ENCODE data around the gene AHSG.

AHSG gene

DNA sequence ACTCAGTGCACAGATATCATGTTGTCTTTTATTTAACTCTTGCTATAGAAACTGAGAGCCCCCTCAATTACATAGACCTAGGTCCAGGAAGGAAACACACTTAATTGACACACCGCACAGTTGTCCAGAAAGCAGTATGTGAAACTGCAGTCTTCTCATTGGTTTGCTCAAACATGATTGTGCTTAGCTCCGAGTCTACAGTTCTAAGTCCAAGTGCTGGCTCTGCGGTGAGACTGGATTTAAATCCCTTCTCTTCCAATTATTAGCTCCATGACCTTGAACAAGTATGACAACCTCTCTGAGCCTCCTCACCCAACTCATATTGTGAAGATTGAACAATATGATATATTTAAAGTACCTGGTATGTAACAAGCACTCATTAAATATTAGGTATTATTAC is 19.0 kb upstream of the AHSG start:
- DNase-seq: no peak

DNA sequence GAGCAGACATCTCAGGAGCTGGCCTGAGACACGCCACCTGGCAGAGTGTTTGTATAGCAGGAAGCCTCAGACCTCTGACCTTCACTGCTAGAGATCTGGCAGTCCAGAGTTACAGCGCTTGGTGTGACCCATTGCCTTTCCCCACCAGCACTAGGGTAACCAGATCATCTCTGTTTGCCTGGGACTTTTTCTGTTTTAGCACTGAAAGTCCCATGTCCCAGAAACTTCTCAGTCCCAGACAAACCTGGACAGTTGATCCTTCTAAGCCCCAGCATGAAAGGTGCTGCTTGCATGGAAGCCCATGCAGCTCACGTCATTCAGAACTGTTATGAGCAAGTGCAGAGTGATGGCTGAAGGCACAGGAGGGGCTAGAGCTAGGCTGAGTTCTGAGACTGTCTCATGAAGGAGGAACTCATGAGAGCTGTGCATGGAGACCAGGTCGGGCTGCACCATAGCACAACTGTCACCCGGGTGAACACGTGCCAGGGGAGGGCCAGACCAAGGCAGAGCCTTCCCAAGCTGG is 18.2 kb upstream of the AHSG start:
- DNase-seq: no peak

DNA sequence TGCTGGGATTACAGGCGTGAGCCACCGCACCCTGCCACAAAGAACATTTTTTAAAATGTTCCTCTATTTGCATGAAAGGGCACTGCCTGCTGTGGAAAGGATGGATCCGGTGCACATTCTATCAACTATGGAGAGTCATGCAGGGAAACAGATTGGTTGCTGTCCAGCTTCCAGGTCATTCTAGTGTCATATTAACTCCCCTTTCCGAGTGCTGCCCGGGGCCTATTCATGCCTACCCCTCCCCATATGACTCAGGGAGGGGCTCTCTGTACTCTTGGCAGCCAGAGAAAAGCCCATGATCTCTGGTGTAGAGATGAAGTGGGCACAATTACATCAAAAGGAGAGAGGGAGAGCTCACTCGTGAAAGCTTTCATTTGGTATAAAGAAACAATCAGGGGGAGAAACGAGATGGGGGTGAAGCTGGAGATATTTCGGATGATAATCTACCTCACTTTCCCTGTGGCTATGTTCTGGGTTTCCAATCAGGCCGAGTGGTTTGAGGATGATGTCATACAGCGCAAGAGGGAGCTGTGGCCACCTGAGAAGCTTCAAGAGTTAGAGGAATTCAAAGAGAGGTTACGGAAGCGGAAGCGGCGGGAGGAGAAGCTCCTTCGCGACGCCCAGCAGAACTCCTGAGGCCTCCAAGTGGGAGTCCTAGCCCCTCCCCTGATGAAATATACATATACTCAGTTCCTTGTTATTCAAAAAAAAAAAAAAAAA is 16.1 kb upstream of the AHSG start:
- no peak for DNase-seq

DNA sequence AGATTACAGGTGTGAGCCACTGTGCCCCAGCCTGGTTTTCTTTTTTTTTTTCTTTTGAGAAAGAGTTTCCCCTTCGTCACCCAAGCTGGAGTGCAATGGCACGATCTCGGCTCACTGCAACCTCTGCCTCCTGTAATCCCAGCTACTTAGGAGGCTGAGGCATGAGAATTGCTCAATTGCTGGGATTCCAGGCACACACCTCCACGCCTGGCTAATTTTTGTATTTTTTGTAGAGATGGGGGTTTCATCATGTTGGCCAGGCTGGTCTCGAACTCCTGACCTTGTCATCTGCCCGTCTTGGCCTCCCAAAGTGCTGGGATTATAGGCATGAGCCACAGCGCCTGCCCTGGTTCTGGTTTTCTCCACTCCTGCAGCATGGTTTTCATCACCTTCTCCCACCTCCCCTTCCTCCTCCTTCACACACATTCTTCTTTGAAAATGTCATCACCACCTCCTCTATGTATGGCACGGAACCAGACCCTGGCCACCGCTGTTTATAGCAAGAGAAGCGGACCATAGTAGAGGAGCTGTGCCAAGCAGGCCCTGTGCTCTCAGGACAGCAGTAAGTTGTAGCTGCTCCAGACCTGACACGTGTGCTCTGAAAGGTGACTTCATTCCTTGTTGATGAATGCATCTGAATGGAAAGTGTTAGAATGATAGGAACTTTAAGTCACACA is 14.6 kb upstream of the AHSG start:
- no peak for DNase-seq

DNA sequence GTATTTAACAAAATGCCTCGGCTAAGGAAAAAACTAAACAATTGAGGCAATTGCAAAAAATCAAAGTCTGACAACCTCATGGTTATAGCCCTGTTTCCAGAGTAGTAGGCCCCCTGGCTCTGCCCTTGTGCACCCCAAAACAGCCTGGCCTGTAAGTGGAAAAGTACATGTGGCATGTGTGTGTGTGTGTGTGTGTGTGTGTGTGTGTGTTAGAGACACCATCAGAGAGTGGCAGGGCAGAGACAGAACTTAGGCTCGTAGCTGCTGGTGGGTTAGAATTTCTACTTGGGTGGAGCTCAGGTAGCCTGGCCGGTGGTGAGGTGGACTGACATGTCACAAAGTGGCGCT is 14.1 kb upstream of the AHSG start:
- DNase-seq: no peak

DNA sequence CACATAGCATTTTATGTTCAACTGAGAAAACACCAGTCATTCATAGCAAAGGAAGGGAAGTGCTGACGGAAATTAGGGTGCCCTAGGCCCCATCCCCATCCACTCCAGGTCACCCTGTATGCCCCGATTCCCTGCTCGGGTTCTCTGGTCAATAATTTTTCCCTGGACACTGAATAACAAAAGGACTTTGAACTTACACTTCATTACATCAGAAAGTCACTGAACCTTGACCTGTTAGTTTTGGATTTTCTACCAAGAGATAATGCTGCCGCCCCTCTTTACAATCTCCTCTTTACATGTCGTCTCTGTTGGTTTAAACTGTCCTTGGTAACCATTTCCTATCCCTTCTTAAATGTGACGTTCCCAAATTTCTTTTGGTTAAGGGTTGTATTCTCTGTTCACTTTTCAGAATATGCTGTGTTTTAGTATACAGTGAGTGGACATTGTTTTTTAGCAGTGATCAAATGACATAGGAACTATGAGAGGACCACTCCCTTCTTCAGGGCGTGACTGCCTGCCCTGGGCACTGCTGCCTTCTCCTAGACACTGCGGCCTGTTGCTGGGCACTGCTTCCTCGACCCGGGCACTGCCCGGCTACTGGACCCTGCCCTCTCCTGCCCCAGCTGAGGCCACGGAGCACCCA is 13.6 kb upstream of the AHSG start:
- no peak for DNase-seq

DNA sequence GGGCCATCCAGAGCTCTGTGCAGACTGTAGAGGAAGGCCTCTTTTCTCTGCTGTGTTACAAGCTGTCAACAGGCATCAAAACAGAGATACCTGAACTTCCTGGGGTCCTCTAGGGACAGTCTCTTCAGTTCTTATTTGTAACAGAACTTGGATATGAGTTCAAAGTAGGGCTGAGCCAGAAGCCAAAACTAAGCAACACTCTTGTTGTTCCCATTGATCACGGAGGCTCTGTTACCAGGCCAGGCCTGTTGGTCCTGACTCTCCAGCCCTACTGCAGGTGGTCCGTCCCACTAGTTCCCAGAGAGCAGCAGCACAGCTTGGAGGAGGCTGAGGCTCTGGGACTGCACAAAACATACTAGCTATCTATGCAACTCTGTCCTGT is 13.1 kb upstream of the AHSG start:
- DNase-seq: no peak

DNA sequence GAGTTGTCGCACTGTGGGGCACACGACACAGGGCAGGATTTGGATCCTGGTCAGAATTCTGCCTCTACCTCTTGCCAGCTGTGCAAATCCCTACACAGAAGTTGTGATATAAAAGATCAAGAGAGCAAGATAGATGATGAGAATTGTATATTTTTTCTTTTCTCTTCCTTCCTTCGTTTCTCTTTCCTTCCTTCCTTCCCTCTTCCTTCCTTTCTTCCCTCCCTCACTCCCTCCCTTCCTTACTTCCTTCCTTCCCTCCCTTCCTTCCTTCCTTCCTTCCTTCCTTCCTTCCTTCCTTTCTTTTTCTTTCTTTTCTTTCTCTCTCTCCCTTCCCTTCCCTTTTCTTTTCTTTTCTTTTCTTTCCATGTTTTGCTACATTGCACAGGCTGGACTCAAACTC is 12.0 kb upstream of the AHSG start:
- DNase-seq: no peak

DNA sequence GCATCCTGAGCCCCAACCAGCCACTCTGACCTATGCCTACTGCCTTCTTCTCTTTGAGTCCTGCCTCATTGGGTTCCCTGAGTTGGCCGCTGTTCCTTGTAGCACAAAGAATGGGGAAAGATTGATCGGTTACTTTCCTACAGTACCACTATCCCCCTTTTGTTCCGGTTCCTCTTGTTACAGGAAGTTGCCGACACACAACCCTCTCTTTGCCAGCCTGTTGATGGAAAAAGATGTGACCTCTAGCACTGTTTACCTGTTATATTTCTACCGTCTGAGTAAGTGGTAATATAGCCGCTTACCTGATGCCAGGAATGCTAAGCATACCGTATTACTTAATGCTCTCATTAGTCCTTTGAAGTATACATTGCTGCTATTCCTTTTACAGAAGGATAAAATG is 9.7 kb upstream of the AHSG start:
- DNase-seq: no peak

DNA sequence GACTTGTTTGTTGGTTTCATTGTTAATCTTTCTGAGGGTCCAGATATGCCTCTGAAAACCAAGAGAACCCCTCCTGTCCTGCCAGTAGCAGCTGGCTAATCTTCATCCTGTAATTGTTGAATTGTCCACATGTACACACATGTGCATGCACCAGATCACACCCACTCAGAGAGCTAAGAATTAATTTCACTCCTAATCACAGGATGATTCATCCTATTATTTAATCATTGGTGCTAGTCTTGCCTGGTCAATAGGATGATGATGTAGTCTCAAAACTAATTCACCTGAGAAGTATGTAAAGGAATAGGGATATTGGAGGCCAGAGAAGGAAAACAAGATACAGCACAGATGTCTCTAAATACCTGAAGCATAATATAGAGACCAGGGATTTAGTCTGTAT is 7.8 kb upstream of the AHSG start:
- no peak for DNase-seq

DNA sequence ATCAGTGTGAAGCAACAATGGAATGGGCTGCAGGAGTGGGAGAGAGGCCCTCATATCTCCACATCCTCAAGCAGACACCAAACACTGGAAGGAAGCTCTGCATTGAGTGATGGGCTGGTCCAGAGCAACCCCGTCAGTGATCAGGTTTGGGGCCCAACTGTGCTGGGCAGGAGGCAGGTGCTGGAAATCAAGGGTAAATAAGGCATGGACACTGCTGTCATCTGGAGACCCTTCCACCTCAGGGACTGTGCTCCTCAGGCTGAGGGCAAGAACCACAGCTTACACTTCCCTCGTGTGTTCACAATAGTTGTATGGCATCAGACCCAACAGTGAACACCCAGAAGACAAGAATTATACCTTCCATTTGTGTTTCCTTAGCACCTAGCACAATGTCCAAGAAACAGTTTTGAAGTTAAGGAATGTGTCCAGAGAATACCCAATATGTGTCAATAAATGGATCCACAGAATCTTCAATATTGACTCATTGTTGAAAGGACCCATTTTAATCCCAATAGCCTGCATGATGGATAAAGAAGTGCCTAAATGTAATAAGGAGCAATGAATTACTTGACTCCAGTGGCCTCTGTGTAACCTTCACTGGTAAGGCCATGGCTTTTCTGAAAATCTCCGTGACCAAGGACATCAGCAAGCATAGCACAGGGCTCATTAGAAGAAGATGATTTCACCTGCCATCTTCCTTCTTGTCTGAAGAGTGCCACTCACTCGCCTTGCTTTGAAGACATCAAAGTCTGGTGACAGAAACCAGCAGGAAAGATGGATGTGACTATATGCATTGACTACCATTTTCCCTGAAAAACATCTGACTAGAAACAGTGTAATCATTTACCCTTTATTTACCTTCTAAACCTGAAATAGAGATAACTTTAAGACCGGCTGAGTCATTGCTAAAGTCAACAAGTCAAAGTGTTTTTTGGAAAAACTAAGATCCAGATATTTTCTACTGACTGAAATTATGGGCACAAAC is 7.0 kb upstream of the AHSG start:
- DNase-seq: no peak

DNA sequence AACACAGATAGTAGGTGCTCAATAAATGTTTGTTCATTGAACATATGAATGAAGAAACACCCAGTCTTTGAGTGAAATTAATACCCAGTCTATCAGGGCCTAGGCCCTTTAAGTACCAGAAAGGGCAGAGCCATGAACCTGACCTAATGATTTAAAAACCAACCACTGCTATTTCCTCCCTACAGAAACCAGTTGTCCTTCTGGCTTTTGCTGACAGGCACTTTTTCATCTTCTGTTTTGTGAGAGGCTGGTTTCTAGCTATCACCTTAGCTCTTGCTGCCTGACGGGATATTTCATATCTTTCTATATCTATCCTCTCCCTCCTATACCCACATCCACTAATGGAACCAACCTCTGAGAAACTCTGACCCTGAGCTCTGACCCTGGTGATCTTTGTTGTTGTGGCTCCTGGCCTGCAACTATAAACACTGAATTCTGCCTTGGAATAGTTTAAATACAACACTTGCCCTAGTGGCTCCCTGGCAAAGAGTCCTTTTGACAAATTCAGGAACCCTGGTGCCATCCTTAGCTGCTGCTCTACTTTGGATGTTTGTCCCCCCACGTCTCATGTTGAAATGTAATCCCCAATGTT is 4.1 kb upstream of the AHSG start:
- no peak for DNase-seq

DNA sequence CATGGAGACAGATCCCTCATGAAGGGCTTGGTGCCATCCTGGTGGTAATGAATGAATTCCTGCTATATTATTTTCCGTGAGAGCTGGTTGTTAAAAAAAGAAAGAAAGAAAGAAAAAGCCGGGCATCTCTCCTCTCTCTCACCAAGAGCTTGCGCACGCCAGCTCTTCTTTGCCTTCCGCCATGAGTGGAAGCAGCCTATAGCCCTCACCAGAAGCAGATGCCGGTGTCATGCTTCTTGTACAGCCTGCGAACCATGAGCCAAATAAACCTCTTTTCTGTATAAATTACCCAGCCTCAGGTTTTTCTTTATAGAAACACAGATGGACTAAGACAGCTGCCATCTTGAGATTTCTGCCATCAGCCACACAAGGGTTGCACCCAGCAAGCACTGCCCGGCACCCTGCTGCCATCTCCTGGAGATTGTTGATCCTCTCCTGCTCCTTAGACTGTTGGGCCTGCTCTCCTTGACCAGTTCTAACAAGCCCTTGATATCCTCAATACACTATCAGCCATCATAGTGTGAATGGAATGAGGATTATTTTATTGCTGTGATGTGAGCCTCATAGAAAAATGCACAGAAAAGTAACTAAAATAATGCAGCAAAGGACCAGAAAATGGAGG is 3.5 kb upstream of the AHSG start:
- no peak for DNase-seq

DNA sequence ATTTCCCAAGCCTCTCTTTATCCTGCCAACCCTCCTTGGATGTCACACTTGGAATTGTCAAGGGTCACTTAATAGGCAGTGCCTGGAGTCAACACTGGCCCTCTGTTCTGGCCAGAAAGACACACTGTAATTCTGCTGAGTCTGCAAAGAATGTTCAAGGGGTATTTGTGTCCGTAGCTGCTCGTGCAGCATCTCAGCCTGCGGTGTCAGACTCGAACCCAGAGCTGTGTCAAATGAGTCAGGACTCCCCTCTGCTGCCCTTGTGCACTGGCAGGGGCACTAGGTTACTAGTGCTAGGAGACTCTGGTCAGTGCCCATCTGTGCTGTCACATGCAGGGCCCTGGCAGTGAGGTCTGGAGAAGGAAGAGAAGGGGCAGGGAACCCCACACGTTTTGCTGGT is 795 bp upstream of the AHSG start:
- DNase-seq: no peak

DNA sequence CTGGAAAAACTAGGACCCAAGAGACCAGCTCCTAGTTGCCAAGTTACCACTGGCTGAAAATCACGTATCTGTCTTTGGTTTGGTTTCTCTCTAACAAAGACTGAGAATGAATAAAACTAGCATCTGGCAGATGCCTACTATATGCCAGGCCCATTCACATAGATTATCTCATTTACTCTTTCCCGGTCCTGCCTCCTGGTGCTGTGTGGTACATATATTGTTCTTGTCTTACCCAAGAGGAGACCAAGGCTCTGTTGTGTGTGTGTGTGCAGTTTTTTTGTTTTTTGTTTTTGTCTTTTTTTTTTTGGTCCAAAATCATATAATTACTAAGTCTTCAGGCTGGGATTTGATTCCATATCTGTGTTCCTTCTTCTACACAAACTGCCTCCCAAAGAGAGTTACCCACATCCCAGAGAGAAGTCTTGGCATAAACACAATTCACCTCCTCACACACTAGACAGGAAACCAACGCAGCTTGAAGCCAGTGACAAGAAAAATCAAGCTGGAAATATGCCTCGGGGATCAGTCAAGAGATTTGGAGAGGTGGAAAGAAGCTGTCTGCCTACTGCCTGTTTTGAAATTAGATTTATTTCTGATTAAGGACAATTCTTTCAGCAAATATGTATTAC is 891 bp downstream of the AHSG start:
- DNase-seq: no peak

DNA sequence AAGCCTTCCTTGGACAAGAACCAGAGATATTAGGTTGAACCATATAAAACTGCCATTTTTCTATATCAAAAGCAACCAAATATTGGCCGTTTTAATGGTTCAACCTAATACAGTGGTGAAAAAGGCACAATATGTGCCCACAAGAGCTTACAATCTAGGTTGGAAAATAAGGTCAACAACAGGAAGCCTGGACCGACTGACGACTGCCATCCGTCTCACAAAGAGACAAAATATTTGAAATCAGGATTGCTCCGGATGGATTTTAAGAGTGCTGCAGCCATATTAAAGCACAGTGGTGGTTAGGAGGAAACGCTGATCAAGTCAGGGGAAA is 1.4 kb downstream of the AHSG start:
- DNase-seq: no peak

DNA sequence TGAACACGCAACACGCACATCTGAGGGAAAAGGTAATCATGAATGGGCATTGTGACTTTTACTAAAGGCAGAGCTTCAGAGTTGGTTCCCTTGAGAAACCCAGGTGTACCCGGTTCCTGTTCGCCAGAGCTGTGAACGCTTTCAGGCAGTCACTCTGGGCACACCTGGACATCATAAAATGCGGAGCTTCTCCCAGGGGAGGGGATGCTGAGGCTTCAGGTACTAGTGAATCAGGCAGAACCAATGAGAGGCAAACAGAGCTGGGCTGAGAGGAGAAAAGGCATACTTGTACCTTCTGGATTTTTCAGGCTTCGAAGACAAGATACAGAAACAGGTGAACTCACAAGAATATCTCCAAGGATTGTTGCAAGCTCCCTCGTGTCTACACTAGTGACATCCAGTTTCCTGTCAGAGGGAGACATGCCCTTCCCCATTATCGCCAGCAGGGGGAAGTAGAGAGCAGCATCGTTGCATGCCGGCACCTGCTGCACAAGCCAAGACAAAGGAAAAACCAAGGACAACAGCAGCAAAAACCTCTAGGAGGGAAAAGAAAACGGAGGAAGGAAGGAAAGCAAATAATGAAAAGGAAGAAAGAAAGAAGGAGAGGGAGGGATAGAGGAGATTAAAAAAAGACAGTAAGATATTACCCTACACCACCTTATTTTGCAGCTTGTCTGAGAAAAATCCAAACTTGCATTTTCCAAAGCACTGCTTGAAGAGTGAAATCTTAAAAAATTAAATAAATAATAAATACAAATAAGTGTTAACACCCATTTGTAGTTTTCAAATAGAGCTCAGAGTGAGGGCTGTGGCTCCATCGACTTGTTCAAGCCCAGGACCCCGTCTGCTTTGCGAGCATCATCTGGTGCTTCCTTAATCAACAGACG is 2.0 kb downstream of the AHSG start:
- no peak for DNase-seq

DNA sequence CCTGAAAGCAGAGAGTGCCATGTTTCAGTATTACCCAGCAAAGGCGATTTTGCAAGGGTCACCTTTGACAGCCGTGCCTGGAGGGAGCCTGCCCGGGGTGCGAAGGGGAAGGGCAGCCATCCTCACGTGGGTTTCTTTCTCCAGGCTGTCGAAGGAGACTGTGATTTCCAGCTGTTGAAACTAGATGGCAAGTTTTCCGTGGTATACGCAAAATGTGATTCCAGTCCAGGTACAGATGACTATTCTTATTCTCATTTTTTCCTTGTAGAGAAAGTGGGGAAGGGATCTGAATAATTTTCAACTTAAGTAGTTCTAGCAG is 3.4 kb downstream of the AHSG start:
- no peak for DNase-seq

DNA sequence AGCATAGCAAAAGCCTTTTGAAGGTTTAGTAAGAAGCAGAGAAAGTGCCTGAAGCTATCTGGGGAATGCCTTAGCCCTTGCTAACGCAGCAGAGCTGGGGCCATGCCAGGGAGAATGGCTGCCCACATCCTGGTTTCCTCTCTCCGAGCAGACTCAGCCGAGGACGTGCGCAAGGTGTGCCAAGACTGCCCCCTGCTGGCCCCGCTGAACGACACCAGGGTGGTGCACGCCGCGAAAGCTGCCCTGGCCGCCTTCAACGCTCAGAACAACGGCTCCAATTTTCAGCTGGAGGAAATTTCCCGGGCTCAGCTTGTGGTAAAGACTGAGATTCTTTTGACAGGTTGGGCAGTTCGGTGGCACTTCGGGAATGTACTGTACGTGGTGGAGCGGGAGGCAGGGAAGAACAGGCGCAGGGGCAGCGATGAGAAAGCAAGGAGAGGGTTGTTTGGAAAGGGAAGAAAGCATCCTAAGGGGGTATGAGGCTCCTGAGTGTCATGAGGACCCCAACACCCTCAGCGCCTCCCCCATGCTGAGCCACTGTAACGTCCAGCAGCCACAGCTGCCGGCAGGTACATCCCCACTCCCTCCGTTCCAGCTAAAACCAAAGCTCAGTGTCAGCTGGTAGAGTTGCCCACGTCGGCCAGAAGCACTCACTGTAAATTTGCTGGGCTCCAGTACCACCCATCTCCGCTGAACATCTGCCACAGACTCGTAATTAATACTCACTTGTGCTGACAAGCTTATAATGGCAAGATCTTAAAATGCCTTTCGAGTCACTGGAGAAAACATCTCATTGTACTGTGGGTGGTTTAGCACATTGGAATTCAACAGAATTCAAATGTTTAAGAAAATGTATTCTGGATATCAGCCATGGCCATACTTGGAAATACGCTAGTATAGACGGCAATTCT is 4.4 kb downstream of the AHSG start:
- no peak for DNase-seq
